ENCODE measurements around the gene AQP2. TPM values are rescaled to one million over a fixed set of nuclear protein-coding genes. Genes with fewer than 3 reads are reported as not detected.
A peak's percentile ranks its signal among the peaks of the same experiment; 100 is the strongest.

Gene AQP2
- total RNA-seq, 1 donor from 2014 or later = not detected

- H3K4me3 Mint-ChIP-seq = peak overlapping the region; percentile 44
- Histone ChIP-seq H3K4me3 (peak overlapping the region; percentile 41), H3K9ac (no peak overlapping the region), H3K27me3 (peaks cover 92% of the 10 kb centered on the region), H3K27ac (no peak overlapping the region), H3K79me2 (ENCODE audit: low read depth) (no peaks in the 10 kb centered on the region), H3K4me1 (peaks cover 37% of the 10 kb centered on the region), H3K4me2 (peak overlapping the region; percentile 77), H2AFZ (replicated peaks) (peak overlapping the region; percentile 78), H3K36me3 (no peaks in the 10 kb centered on the region), H3K9me3 (ENCODE audit: low read depth) (no peaks in the 10 kb centered on the region), H4K20me1 (ENCODE audit: low read depth) (peaks cover 23% of the 10 kb centered on the region), H3F3A (ENCODE audit: low read depth) (peaks cover 19% of the 10 kb centered on the region)
- no peaks in the 10 kb centered on the region for H3K9me3 Mint-ChIP-seq
- TF ChIP-seq EZH2 (IDR thresholded peaks at IDR 0.05) = peak; percentile 75
- TF ChIP-seq EZH2phosphoT487 (IDR thresholded peaks at IDR 0.05) = no peak
- no peak for TF ChIP-seq CTCF (IDR thresholded peaks at IDR 0.05)
- peaks cover 30% of the 10 kb centered on the region for H3K27me3 Mint-ChIP-seq (ENCODE audit: insufficient read depth, low read depth)
- no peak overlapping the region for H3K27ac Mint-ChIP-seq
- H3K4me1 Mint-ChIP-seq = peaks cover 39% of the 10 kb centered on the region
- H3K36me3 Mint-ChIP-seq = no peaks in the 10 kb centered on the region
- DNase-seq (ENCODE audit: low spot score) = no peak
Measured at GRCh38 chr12:49960474-49961110, 10.1 kb downstream of the AQP2 start.

- Histone ChIP-seq H4K20me1 (ENCODE audit: low read depth) (peaks cover 23% of the 10 kb centered on the region), H3F3A (ENCODE audit: low read depth) (peaks cover 19% of the 10 kb centered on the region), H3K79me2 (ENCODE audit: low read depth) (no peaks in the 10 kb centered on the region), H2AFZ (replicated peaks) (peak within 1 kb of the TSS; percentile 78), H3K27ac (no peak within 1 kb of the TSS), H3K27me3 (peaks cover 95% of the 10 kb centered on the region), H3K36me3 (no peaks in the 10 kb centered on the region), H3K4me3 (peak within 1 kb of the TSS; percentile 41), H3K4me1 (peaks cover 32% of the 10 kb centered on the region), H3K9ac (no peak within 1 kb of the TSS), H3K4me2 (peak within 1 kb of the TSS; percentile 77), H3K9me3 (ENCODE audit: low read depth) (no peaks in the 10 kb centered on the region)
- H3K27ac Mint-ChIP-seq = no peak within 1 kb of the TSS
- H3K4me1 Mint-ChIP-seq = peaks cover 40% of the 10 kb centered on the region
- H3K4me3 Mint-ChIP-seq = peak within 1 kb of the TSS; percentile 48
- no peaks in the 10 kb centered on the region for H3K9me3 Mint-ChIP-seq
- peak; percentile 64 for DNase-seq (ENCODE audit: low spot score)
- H3K27me3 Mint-ChIP-seq (ENCODE audit: insufficient read depth, low read depth) = peaks cover 30% of the 10 kb centered on the region
- TF ChIP-seq EZH2phosphoT487 (IDR thresholded peaks at IDR 0.05) (peak; percentile 86), EZH2 (IDR thresholded peaks at IDR 0.05) (peak; percentile 90), CTCF (IDR thresholded peaks at IDR 0.05) (no peak)
- H3K36me3 Mint-ChIP-seq = no peaks in the 10 kb centered on the region
Measured at GRCh38 chr12:49961111-49961922, 10.8 kb downstream of the AQP2 start, which contains the start of gene AQP5. Gene AQP5 (plus strand): TSS chr12:49961872. CDS start chr12:49962018, 146 bp downstream.

- Histone ChIP-seq H3K4me3 (no peak overlapping the region), H3K27ac (no peak overlapping the region), H3K4me2 (peak overlapping the region; percentile 55), H3K27me3 (peaks cover 95% of the 10 kb centered on the region), H4K20me1 (ENCODE audit: low read depth) (peaks cover 23% of the 10 kb centered on the region), H3K36me3 (no peaks in the 10 kb centered on the region), H3K79me2 (ENCODE audit: low read depth) (no peaks in the 10 kb centered on the region), H3K9ac (no peak overlapping the region), H3K4me1 (peaks cover 28% of the 10 kb centered on the region), H2AFZ (replicated peaks) (no peak overlapping the region), H3K9me3 (ENCODE audit: low read depth) (no peaks in the 10 kb centered on the region), H3F3A (ENCODE audit: low read depth) (peaks cover 19% of the 10 kb centered on the region)
- H3K4me3 Mint-ChIP-seq = peak overlapping the region; percentile 48
- H3K27me3 Mint-ChIP-seq (ENCODE audit: insufficient read depth, low read depth) = peaks cover 29% of the 10 kb centered on the region
- peaks cover 40% of the 10 kb centered on the region for H3K4me1 Mint-ChIP-seq
- no peaks in the 10 kb centered on the region for H3K36me3 Mint-ChIP-seq
- peak; percentile 57 for DNase-seq (ENCODE audit: low spot score)
- no peak overlapping the region for H3K27ac Mint-ChIP-seq
- H3K9me3 Mint-ChIP-seq = no peaks in the 10 kb centered on the region
- no peak for TF ChIP-seq EZH2 (IDR thresholded peaks at IDR 0.05)
- TF ChIP-seq CTCF (IDR thresholded peaks at IDR 0.05) = no peak
- no peak for TF ChIP-seq EZH2phosphoT487 (IDR thresholded peaks at IDR 0.05)
Measured at GRCh38 chr12:49961993-49962764, 11.6 kb downstream of the AQP2 start.
